K562 (cell line): Measurements from ENCODE around the gene S1PR1. TPM values are rescaled to one million over a fixed set of nuclear protein-coding genes. Genes with fewer than 3 reads are reported as not detected.

Experiments used
- ATAC-seq: fragments of 200-7000 bp; cut with Tn5 transposase; 3 replicates; pipeline ENCODE4 v1.9.1; 2020; ENCODE audit warnings: moderate library complexity
- BruUV-seq: library from RNA; stranded (reverse); fragments of 400-500 nt; replicated peaks from 2 replicates; lab custom pipeline; 2021; lab: Mats Ljungman, UMichigan
- CTCF ChIA-PET: fragments of 300-600 bp; formaldehyde crosslinking; extraction: SDS; loops from one replicate; lab custom pipeline; 2021; ENCODE audit warnings: low intra/inter-chr PET ratio; lab: Yijun Ruan, JAX
- POLR2A ChIA-PET: fragments of 300-600, 350-650 bp; sonication (Branson Sonifier 250); formaldehyde crosslinking; extraction: SDS; loops from one replicate; lab custom pipeline; 2021; ENCODE audit warnings: antibody characterized with exemption, inconsistent platforms; lab: Yijun Ruan, JAX
- DNase-seq, 4 experiments: peaks; one replicate each; pipeline versions ENCODE4 v3.0.0 to v3.0.0-alpha.2; 2011 to 2018; ENCODE audit warnings: low spot score in 3 of 4, mixed read lengths in 3 of 4; ENCODE audit errors: extremely low read depth in 1 of 4
- FAIRE-seq: peaks from 2 replicates; lab custom pipeline; 2011; peaks lifted over from hg19 to GRCh38; lab: Jason Lieb, UNC
- H2AFZ ChIP-seq: 2 replicates; pipeline ENCODE4 v1.6.0; 2011; ENCODE audit warnings: low read depth, low read length, control low read depth, inconsistent platforms
- H3K27ac ChIP-seq: fragments of 200-600 bp; 3 replicates; pipeline ENCODE4 v1.8.0; 2011; ENCODE audit warnings: low read depth, mild to moderate bottlenecking, control low read depth, inconsistent platforms, low read length, moderate library complexity, mixed read lengths; ENCODE audit errors: extremely low read depth
- H3K27me3 ChIP-seq, 2 experiments: fragments of 300-600 bp in 1 of 2; 2 replicates in 1 of 2; 3 replicates in 1 of 2; pipeline versions ENCODE4 v1.6.0 to v1.8.0; 2011; ENCODE audit warnings: inconsistent platforms in 2 of 2, low read length in 2 of 2, mild to moderate bottlenecking in 1 of 2, mixed read lengths in 1 of 2, moderate library complexity in 1 of 2; ENCODE audit not compliant: control insufficient read depth in 2 of 2, insufficient read depth in 2 of 2
- H3K36me3 ChIP-seq: fragments of 300-600 bp; 3 replicates; pipeline ENCODE4 v1.8.0; 2011; ENCODE audit warnings: mild to moderate bottlenecking, low read length, inconsistent platforms; ENCODE audit not compliant: control insufficient read depth, insufficient read depth
- H3K4me1 ChIP-seq, 2 experiments: fragments of 200-600 bp in 1 of 2; replicated peaks in 1 of 2; 2 replicates in 1 of 2; 3 replicates in 1 of 2; pipeline versions ENCODE4 v1.5.1 to v1.8.0; 2011; ENCODE audit warnings: inconsistent platforms in 2 of 2, low read length in 2 of 2, mild to moderate bottlenecking in 1 of 2, mixed read lengths in 1 of 2, moderate library complexity in 1 of 2; ENCODE audit not compliant: control insufficient read depth in 2 of 2, insufficient read depth in 2 of 2
- H3K4me2 ChIP-seq: 2 replicates; pipeline ENCODE4 v1.6.1; 2011; ENCODE audit warnings: low read length, control low read depth, inconsistent platforms, mixed read lengths; ENCODE audit not compliant: insufficient read depth
- H3K4me3 ChIP-seq: fragments of 200-600 bp; sonication (generic), shearing (Covaris generic); 2 replicates; pipeline ENCODE4 v1.5.1; 2016; ENCODE audit warnings: control low read depth, inconsistent platforms
- H3K79me2 ChIP-seq: fragments of 200-600 bp; 3 replicates; pipeline ENCODE4 v1.8.0; 2011; ENCODE audit warnings: low read length, inconsistent platforms; ENCODE audit not compliant: control insufficient read depth, insufficient read depth
- H3K9ac ChIP-seq, 2 experiments: 2 replicates each; pipeline versions ENCODE4 v1.6.0 to v1.6.1; 2011; ENCODE audit warnings: low read depth in 2 of 2, low read length in 2 of 2, control low read depth in 1 of 2, inconsistent platforms in 1 of 2, mild to moderate bottlenecking in 1 of 2, mixed read lengths in 1 of 2; ENCODE audit not compliant: insufficient read depth in 1 of 2
- H3K9me1 ChIP-seq: one replicate; pipeline ENCODE4 v1.6.0; 2011; ENCODE audit warnings: inconsistent platforms, mild to moderate bottlenecking, low read length, moderate library complexity; ENCODE audit not compliant: control insufficient read depth, insufficient read depth
- H3K9me3 ChIP-seq: replicated peaks from 2 replicates; pipeline ENCODE4 v1.5.1; 2011; ENCODE audit warnings: low read depth, low read length, inconsistent platforms; ENCODE audit not compliant: control insufficient read depth, insufficient read depth
- H4K20me1 ChIP-seq: replicated peaks from 2 replicates; pipeline ENCODE4 v1.6.1; 2011; ENCODE audit warnings: low read length, inconsistent platforms, mixed read lengths; ENCODE audit not compliant: control insufficient read depth, insufficient read depth
- BRF1 ChIP-seq: IDR thresholded peaks from 3 replicates; pipeline ENCODE4 v1.6.1; 2011; ENCODE audit warnings: borderline replicate concordance, mild to moderate bottlenecking; ENCODE audit not compliant: insufficient read length; ENCODE audit errors: extremely low read depth
- FOSL1 ChIP-seq: fragments of 200-800 bp; sonication (Bioruptor generic); conservative IDR thresholded peaks from 2 replicates; pipeline ENCODE4 v1.6.1; 2016; ENCODE audit warnings: missing genetic modification characterization, missing compliant biosample characterization
- FOXK2 ChIP-seq, 2 experiments: fragments of 450-650 bp; IDR thresholded peaks in 1 of 2; conservative IDR thresholded peaks in 1 of 2; 2 replicates each; pipeline ENCODE4 v1.6.1; 2016; ENCODE audit warnings: low read depth in 2 of 2, mild to moderate bottlenecking in 1 of 2
- KLF6 ChIP-seq: fragments of 250-450 bp; sonication (Bioruptor Pico); IDR thresholded peaks from 2 replicates; pipeline ENCODE4 v1.4.0; 2020; ENCODE audit warnings: mild to moderate bottlenecking, moderate library complexity, borderline replicate concordance
- NFE2 ChIP-seq: IDR thresholded peaks from 2 replicates; pipeline ENCODE4 v1.6.1; 2014; ENCODE audit warnings: antibody characterized with exemption, low read depth
- PCBP2 ChIP-seq: fragments of 200-400 bp; formaldehyde crosslinking; IDR thresholded peaks from 2 replicates; pipeline ENCODE4 v1.6.1; 2018; ENCODE audit warnings: low read length, low read depth, mild to moderate bottlenecking, moderate library complexity; ENCODE audit not compliant: poor library complexity, severe bottlenecking
- POLR3A ChIP-seq: IDR thresholded peaks from 2 replicates; pipeline ENCODE4 v1.6.1; 2011; ENCODE audit warnings: borderline replicate concordance, mild to moderate bottlenecking, moderate library complexity; ENCODE audit not compliant: insufficient read length, insufficient read depth; ENCODE audit errors: extremely low read depth
- RBM34 ChIP-seq: fragments of 200-400 bp; formaldehyde crosslinking; IDR thresholded peaks from 2 replicates; pipeline ENCODE4 v1.6.1; 2018; ENCODE audit warnings: low read length, borderline replicate concordance; ENCODE audit not compliant: insufficient read depth
- SMAD4 ChIP-seq: fragments of 250-450 bp; sonication (Bioruptor Pico); conservative IDR thresholded peaks from 2 replicates; pipeline ENCODE4 v1.8.0; 2021; ENCODE audit warnings: inconsistent platforms, mild to moderate bottlenecking, moderate library complexity
- TBP ChIP-seq: optimal IDR thresholded peaks from 2 replicates; pipeline ENCODE3; 2011; ENCODE audit warnings: low read depth, low read length, improper control_type of control experiment
- TCF3 ChIP-seq: sonication (generic); formaldehyde crosslinking; IDR thresholded peaks from 2 replicates; pipeline ENCODE4 v1.4.0; 2020; ENCODE audit warnings: mild to moderate bottlenecking, missing genetic modification reagents
- ZNF778 ChIP-seq: fragments of 450-650 bp; formaldehyde crosslinking; IDR thresholded peaks from 2 replicates; pipeline ENCODE4 v1.4.0; 2020; ENCODE audit warnings: mild to moderate bottlenecking, moderate library complexity
- ZSCAN29 ChIP-seq: fragments of 450-650 bp; IDR thresholded peaks from 2 replicates; pipeline ENCODE4 v1.6.1; 2017
- WGBS: fragments of 100-300 bp; shearing (Covaris generic); methylation state at CpG from one replicate; pipeline ENCODE4 v1.1.6; 2016; ENCODE audit warnings: low coverage, mixed read lengths; ENCODE audit not compliant: insufficient coverage; ENCODE audit errors: missing lambda C conversion rate; 5-methylcytosine and 5-hydroxymethylcytosine counted together
- in situ Hi-C: fragments of 300-500 bp; cut with MboI; formaldehyde crosslinking; loops from 4 replicates; pipeline ENCODE4 v1.15.0; 2018; ENCODE audit warnings: inconsistent platforms, mixed read lengths
- intact Hi-C: fragments of 100-400 bp; cut with micrococcal nuclease; formaldehyde crosslinking; loops from 2 replicates; pipeline ENCODE4 v1.14.2; 2022
- polyA plus RNA-seq, 8 experiments: library from polyadenylated mRNA; depleted of rRNA in 4 of 8; stranded (reverse) in 5 of 8; unstranded in 3 of 8; fragments of >200 nt; fragmentation: Nextera tagmentation in 2 of 8; fragmentation: Illumina TruSeq in 1 of 8; extraction: Ambion mirVana in 2 of 8; extraction: Trizol in 1 of 8; gene quantifications; 2 replicates each; pipeline versions ENCODE4 v1.2.1 to v1.2.3, GENCODE V29; 2011 to 2014; ENCODE audit warnings: inconsistent platforms in 1 of 8, missing spikeins in 1 of 8
- total RNA-seq, 7 experiments: library from RNA; depleted of rRNA in 6 of 7; stranded (reverse); fragments of >200 nt in 6 of 7; fragmentation: Illumina TruSeq in 2 of 7; extraction: Trizol in 2 of 7; gene quantifications; 2 replicates each; pipeline versions ENCODE4 v1.2.1 to v1.2.3, GENCODE V29; 2011 to 2021; ENCODE audit warnings: low replicate concordance in 1 of 7
- TF ChIP-seq, protein P1 (sequence below): fragments of 250-450 bp; sonication (Bioruptor Pico); IDR thresholded peaks from 2 replicates; pipeline ENCODE4 v1.4.0; 2020; ENCODE audit warnings: mild to moderate bottlenecking, moderate library complexity
- TF ChIP-seq, protein P2 (sequence below): IDR thresholded peaks from 2 replicates; pipeline ENCODE4 v1.6.1; 2011; ENCODE audit warnings: borderline replicate concordance, low read depth, mild to moderate bottlenecking, moderate library complexity, low read length; ENCODE audit not compliant: insufficient read depth, poor library complexity, severe bottlenecking
- TF ChIP-seq, protein P3 (sequence below), 2 experiments: fragments of 450-650 bp; IDR thresholded peaks; 2 replicates each; pipeline ENCODE4 v1.6.1; 2016

The S1PR1 gene
- total and polyA plus RNA-seq, 9 of the 15 experiments (the other 6 are each of a cell fraction or from before 2014, with no cell fraction given) = 0.22 to 1.2 (median 0.43) TPM

DNA sequence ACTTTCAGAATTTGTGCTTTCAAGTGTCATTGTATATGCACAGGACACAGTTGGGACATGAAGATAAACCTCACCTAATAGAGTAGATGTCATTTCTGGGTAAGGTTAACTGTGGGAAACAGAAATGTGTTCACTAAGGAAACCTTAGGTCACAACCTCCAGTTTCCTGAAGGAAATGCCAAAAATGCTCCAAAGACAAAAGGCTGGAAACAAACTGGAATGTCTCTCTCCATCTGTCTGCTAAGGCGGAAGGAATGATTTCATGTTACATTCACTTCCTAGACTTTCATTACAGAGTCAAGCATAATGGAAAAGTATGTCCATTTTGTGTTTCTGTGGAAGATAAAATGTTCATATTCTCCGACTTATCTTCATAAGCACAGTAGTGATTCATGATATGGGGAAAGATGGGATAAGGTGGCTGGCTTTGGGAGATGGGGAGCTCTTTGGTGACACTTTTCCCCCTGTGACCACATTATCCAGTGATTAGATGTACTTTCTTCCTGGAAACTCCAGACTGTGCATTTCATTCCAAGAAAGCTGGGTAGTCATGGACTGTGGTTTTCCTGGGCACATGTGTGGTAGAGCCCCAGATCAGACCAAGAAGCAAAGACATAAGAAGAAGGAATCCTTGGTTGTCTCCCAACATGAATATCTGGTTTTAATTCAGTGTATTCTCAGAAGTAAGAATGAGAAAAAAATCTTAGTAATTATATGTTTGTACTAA, 5.7 kb downstream of the S1PR1 start (continued):
- TF ChIP-seq POLR3A (no peak), NFE2 (no peak), TBP (no peak), SMAD4 (no peak), TCF3 (CRISPR knock-in tag) (0 out of 2 replicates have a peak, but pooled peaks have one; percentile 4), FOSL1 (tag) (peak; percentile 47)
- TF ChIP-seq, protein P1, sequence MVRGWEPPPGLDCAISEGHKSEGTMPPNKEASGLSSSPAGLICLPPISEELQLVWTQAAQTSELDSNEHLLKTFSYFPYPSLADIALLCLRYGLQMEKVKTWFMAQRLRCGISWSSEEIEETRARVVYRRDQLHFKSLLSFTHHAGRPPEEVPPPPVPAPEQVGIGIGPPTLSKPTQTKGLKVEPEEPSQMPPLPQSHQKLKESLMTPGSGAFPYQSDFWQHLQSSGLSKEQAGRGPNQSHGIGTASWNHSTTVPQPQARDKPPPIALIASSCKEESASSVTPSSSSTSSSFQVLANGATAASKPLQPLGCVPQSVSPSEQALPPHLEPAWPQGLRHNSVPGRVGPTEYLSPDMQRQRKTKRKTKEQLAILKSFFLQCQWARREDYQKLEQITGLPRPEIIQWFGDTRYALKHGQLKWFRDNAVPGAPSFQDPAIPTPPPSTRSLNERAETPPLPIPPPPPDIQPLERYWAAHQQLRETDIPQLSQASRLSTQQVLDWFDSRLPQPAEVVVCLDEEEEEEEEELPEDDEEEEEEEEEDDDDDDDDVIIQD (CRISPR knock-in tag) = no peak

DNA sequence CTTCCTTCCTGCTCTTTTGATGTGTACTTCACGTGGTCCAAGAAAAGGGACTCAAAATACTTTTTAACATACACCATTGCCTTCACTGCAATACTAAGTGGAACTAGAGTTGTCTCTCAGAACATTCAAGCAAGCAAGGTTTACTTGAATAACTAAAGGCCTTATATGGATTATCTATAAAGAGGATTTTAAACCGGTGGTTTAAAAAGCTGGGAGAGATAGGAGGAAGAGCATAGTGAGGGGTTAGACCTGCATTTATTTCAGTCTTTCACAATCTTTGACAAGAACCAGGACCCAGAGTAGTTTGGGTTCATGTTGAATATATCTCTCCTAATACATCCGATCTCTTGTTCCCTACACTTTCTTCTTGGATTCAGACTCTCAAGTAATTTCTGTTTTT, 6.9 kb downstream of the S1PR1 start:
- Histone ChIP-seq H3K36me3 (no peaks in the 10 kb centered on the region), H3K9ac (no peak overlapping the region), H3K4me2 (no peak overlapping the region), H2AFZ (no peak overlapping the region), H3K27ac (no peak overlapping the region), H4K20me1 (no peaks in the 10 kb centered on the region), H3K4me1 (peaks cover 8 to 10% of the 10 kb centered on the region in 2 experiments; a peak in 3 of 5 replicates), H3K27me3 (peaks cover 0 to 6% of the 10 kb centered on the region in 2 experiments; a peak in 2 of 5 replicates), H3K9me3 (no peaks in the 10 kb centered on the region), H3K79me2 (no peaks in the 10 kb centered on the region), H3K9me1 (no peaks in the 10 kb centered on the region), H3K4me3 (no peak overlapping the region)
- DNase-seq (no peak), FAIRE-seq (no peak), ATAC-seq (no peak)
- 32% methylated on average over 3 of the region's 3 CpGs for WGBS
- no TSS peak for BruUV-seq
- ChIA-PET POLR2A (interaction anchor here (1.2 kb wide), 1 partner anchor 8 kb away, joined by 3 read pairs; no protein-coding TSS in a partner anchor), CTCF (no interaction called here)
- intact Hi-C loops = no loop called here
- in situ Hi-C loops = no loop called here
- TF ChIP-seq BRF1 (no peak), FOXK2 (conservative IDR thresholded peaks at IDR 0.05 in 1 of 2, IDR thresholded peaks at IDR 0.05 in 1 of 2; ENCODE audit: low read depth in 2 of 2) (no peak), KLF6 (CRISPR knock-in tag) (no peak), RBM34 (no peak), ZNF778 (CRISPR knock-in tag) (no peak), ZSCAN29 (no peak), PCBP2 (no peak)
- TF ChIP-seq, protein P2, sequence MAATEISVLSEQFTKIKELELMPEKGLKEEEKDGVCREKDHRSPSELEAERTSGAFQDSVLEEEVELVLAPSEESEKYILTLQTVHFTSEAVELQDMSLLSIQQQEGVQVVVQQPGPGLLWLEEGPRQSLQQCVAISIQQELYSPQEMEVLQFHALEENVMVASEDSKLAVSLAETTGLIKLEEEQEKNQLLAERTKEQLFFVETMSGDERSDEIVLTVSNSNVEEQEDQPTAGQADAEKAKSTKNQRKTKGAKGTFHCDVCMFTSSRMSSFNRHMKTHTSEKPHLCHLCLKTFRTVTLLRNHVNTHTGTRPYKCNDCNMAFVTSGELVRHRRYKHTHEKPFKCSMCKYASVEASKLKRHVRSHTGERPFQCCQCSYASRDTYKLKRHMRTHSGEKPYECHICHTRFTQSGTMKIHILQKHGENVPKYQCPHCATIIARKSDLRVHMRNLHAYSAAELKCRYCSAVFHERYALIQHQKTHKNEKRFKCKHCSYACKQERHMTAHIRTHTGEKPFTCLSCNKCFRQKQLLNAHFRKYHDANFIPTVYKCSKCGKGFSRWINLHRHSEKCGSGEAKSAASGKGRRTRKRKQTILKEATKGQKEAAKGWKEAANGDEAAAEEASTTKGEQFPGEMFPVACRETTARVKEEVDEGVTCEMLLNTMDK = no peak
- TF ChIP-seq, protein P3, sequence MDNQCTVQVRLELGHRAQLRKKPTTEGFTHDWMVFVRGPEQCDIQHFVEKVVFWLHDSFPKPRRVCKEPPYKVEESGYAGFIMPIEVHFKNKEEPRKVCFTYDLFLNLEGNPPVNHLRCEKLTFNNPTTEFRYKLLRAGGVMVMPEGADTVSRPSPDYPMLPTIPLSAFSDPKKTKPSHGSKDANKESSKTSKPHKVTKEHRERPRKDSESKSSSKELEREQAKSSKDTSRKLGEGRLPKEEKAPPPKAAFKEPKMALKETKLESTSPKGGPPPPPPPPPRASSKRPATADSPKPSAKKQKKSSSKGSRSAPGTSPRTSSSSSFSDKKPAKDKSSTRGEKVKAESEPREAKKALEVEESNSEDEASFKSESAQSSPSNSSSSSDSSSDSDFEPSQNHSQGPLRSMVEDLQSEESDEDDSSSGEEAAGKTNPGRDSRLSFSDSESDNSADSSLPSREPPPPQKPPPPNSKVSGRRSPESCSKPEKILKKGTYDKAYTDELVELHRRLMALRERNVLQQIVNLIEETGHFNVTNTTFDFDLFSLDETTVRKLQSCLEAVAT (IDR thresholded peaks at IDR 0.05) = no peak
